AG04450 (cell line): ENCODE results near the gene UBTF. TPM values are rescaled to one million over a fixed set of nuclear protein-coding genes. Genes with fewer than 3 reads are reported as not detected.
A peak's percentile ranks its signal among the peaks of the same experiment; 100 is the strongest.

ENCODE experiments used
- CTCF ChIA-PET: fragments of 300-600, 350-600 bp; formaldehyde crosslinking; extraction: SDS; loops from one replicate; lab custom pipeline; 2022; ENCODE audit warnings: antibody characterized with exemption, inconsistent platforms; lab: Charles Lee
- POLR2A ChIA-PET: fragments of 350-600 bp; formaldehyde crosslinking; extraction: SDS; loops from one replicate; lab custom pipeline; 2021; ENCODE audit warnings: antibody characterized with exemption, inconsistent platforms; lab: Yijun Ruan, JAX
- DNase-seq: peaks from one replicate; pipeline ENCODE4 v3.0.0-alpha.2; 2011; ENCODE audit warnings: low read depth, low spot score
- H3K27ac ChIP-seq: one replicate; pipeline ENCODE4 v1.5.1; 2012; ENCODE audit warnings: low read depth, low read length, control low read depth
- H3K27me3 ChIP-seq: one replicate; pipeline ENCODE4 v1.6.0; 2012; ENCODE audit warnings: low read length; ENCODE audit not compliant: control insufficient read depth, insufficient read depth
- H3K4me3 ChIP-seq: 2 replicates; pipeline ENCODE4 v1.5.1; 2011; ENCODE audit warnings: mild to moderate bottlenecking, low read depth, low read length, control low read depth
- H3K9me3 ChIP-seq: 2 replicates; pipeline ENCODE4 v1.5.1; 2012; ENCODE audit warnings: low read length; ENCODE audit not compliant: control insufficient read depth, insufficient read depth
- polyA plus RNA-seq: library from polyadenylated mRNA; depleted of rRNA; stranded (reverse); fragments of >200 nt; gene quantifications from 2 replicates; pipeline ENCODE4 v1.2.3, GENCODE V29; 2011
- TF ChIP-seq, protein P1 (sequence below): IDR thresholded peaks from 2 replicates; pipeline ENCODE4 v1.5.1; 2011; ENCODE audit warnings: low read depth, low read length, control low read depth, inconsistent platforms

Gene UBTF
- polyA plus RNA-seq, 1 experiment, result 26.6 TPM

DNA sequence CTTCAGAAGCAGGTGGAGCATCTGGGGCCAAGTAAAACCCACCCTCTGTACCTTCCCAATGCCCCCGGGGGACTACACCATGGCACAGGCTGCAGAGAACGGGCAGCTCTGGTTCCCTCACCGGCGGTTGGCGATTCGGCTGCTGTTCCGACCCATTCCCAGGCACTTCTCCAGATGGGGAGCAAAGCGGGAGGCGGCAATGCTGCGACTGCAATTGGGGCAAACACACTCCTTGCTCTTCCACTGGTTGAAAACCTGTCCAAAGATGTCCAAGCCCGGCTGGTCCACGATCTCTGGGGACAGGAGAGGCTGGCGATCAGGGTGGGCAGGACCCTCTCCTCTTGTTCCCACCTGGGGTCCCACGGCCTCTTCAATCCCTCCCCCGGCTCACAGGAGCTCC is 22.4 kb downstream of the UBTF start:
- no peak for DNase-seq
- TF ChIP-seq, protein P1, sequence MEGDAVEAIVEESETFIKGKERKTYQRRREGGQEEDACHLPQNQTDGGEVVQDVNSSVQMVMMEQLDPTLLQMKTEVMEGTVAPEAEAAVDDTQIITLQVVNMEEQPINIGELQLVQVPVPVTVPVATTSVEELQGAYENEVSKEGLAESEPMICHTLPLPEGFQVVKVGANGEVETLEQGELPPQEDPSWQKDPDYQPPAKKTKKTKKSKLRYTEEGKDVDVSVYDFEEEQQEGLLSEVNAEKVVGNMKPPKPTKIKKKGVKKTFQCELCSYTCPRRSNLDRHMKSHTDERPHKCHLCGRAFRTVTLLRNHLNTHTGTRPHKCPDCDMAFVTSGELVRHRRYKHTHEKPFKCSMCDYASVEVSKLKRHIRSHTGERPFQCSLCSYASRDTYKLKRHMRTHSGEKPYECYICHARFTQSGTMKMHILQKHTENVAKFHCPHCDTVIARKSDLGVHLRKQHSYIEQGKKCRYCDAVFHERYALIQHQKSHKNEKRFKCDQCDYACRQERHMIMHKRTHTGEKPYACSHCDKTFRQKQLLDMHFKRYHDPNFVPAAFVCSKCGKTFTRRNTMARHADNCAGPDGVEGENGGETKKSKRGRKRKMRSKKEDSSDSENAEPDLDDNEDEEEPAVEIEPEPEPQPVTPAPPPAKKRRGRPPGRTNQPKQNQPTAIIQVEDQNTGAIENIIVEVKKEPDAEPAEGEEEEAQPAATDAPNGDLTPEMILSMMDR, result no peak
- no peaks in the 10 kb centered on the region for H3K27me3 ChIP-seq
- no peak overlapping the region for H3K4me3 ChIP-seq
- CTCF ChIA-PET, result no interaction called here
- no peaks in the 10 kb centered on the region for H3K9me3 ChIP-seq
- no peak overlapping the region for H3K27ac ChIP-seq
- POLR2A ChIA-PET, result interaction anchor here (2.8 kb wide), 1 partner anchor 11 kb away, joined by 14 read pairs; the partner anchor contains the start of gene TMUB2

DNA sequence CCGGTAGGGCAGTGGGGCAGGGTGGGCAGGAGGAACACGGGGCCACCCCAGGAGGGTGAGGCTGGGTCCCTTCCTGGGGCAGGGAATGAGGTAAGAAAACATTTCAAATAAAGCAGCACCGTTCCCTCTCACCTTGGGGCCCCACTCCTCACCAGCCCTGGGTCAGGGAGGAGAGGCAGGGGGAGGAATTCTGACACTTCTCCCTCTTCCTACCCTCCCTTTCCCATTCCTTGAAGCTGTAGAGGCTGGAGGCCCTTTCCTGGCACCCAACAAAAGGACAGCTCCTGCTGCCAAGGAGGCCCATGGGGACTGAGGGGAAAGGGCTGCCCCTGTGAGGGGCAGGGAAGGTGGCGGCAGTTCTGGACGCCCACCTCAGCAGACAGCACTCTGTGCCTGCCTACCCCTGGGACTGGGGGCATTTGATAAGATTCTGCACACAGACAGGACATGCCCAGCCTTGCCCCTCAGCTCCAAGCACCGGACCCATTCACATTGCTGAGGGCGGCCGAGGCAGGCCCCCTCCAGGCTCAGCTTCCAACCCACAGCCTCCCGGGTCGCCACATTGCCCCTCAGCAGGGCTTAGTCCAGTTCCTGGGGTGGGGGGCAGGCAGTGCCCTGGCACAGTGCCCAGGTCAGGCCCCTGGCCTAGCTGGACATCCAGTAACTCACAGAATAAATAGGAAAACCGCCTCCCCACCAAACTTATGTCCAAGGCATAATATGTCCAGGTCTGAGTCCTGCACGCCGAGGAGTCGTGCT is 26.0 kb downstream of the UBTF start:
- CTCF ChIA-PET, result interaction anchor here (0.6 kb wide), 1 partner anchor 137 kb away, joined by 6 read pairs; no protein-coding TSS in a partner anchor
- no peak for DNase-seq
- Histone ChIP-seq H3K27ac (peak overlapping the region; percentile 70), H3K9me3 (no peaks in the 10 kb centered on the region), H3K4me3 (no peak overlapping the region), H3K27me3 (no peaks in the 10 kb centered on the region)
- TF ChIP-seq, protein P1, result no peak
- POLR2A ChIA-PET, result interaction anchor here (0.8 kb wide), 1 partner anchor 15 kb away, joined by 4 read pairs; no protein-coding TSS in a partner anchor

DNA sequence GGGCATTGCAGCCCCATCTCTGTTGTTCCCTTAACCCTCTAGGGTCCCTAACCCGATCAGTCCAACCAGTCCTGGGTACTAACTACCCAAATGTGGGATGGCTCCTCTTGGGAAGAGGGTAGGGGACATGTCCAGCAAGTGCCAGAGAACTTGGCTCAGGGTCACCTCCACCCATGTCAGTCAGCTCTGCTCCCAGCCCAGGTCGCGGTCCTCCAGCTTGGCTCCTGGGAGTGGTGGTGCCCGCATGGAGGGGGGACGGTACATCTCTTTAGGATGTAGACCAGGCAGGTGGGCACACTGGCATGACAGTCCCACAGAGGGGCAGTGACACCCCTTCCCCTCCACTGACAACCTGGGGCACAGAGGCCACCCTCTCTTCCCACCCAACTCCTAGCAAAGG is 26.7 kb downstream of the UBTF start:
- no peak overlapping the region for H3K27ac ChIP-seq

DNA sequence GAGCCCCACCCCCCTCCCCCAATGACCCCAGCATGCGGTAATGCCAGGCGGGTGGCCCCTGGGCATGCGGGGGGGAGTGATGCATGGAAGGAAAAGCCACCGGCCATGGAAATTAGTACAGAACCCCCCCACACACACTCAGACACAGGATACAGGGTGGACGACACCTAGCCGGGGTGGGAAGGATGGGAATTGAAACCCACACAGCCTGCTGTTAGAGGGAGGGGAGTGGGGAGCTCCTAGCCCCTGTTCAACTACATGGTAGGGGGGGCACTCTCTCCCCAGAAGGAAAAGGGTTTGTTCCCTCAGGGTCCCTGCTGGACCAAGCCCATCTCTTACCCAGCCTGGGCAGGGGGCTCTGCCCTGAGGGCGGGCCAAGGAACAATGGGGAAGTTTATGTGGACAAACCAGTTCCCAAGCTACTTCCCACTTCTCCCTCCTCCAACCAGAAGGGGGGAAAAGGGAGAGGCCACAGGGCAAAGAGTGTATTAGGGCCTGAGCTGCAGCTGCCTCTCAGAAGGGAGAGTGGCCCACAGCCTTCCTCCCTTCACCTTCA is 27.5 kb downstream of the UBTF start:
- Histone ChIP-seq H3K9me3 (no peaks in the 10 kb centered on the region; the same call in 1 of the 2 replicates), H3K4me3 (no peak overlapping the region), H3K27ac (no peak overlapping the region), H3K27me3 (no peaks in the 10 kb centered on the region)
- DNase-seq, result no peak
- ChIA-PET CTCF (no interaction called here), POLR2A (interaction anchor here (0.6 to 1.0 kb wide), 3 partner anchors 14 to 30 kb away, joined by 3 to 4 read pairs (median 4); no protein-coding TSS in a partner anchor)
- TF ChIP-seq, protein P1, result no peak

More for the DNA sequence above, 26.7 kb downstream of the UBTF start:
- TF ChIP-seq, protein P1, result no peak
- CTCF ChIA-PET, result interaction anchor here (0.6 kb wide), 1 partner anchor 138 kb away, joined by 6 read pairs; no protein-coding TSS in a partner anchor
- Histone ChIP-seq H3K27me3 (no peaks in the 10 kb centered on the region), H3K4me3 (no peak overlapping the region), H3K9me3 (no peaks in the 10 kb centered on the region)
- no peak for DNase-seq
- POLR2A ChIA-PET, result interaction anchor here (1.0 kb wide), 1 partner anchor 18 kb away, joined by 4 read pairs; no protein-coding TSS in a partner anchor
